BE2C (cell line): ENCODE data around the gene SDHA.
A peak's percentile ranks its signal among the peaks of the same experiment; 100 is the strongest.
"Not testable (repeated sequence)": the region's sequence is repeated elsewhere in the genome, so short reads cannot be mapped to it uniquely, and the experiment has no call there.

ENCODE experiments used
- DNase-seq: peaks from one replicate; pipeline ENCODE4 v3.0.0-alpha.2; 2020
- H3K27me3 ChIP-seq: fragments of 250-450 bp; sonication (Bioruptor Pico); 2 replicates; pipeline ENCODE4 v1.5.1; 2020; ENCODE audit warnings: mild to moderate bottlenecking
- H3K36me3 ChIP-seq: fragments of 250-450 bp; sonication (Bioruptor Pico); 2 replicates; pipeline ENCODE4 v1.5.1; 2020; ENCODE audit warnings: mild to moderate bottlenecking
- H3K4me1 ChIP-seq: fragments of 250-450 bp; sonication (Bioruptor Pico); 2 replicates; pipeline ENCODE4 v1.5.1; 2020
- H3K4me3 ChIP-seq: 2 replicates; pipeline ENCODE4 v1.5.1; 2011; ENCODE audit warnings: low read depth, low read length
- H3K9me3 ChIP-seq: fragments of 250-450 bp; sonication (Bioruptor Pico); 2 replicates; pipeline ENCODE4 v1.5.1; 2020
- TF ChIP-seq, protein P1 (sequence below): IDR thresholded peaks from 2 replicates; pipeline ENCODE4 v1.5.1; 2012; ENCODE audit warnings: mild to moderate bottlenecking, low read depth, low read length

Gene SDHA

GRCh38 chr5:270340-270739 is 52.2 kb downstream of the SDHA start:
- H3K27me3 ChIP-seq, result no peaks in the 10 kb centered on the region
- H3K4me3 ChIP-seq, result peak overlapping the region; percentile 81
- 0 out of 2 replicates have a peak, but pooled peaks cover 5% of the 10 kb centered on the region for H3K36me3 ChIP-seq
- TF ChIP-seq, protein P1, sequence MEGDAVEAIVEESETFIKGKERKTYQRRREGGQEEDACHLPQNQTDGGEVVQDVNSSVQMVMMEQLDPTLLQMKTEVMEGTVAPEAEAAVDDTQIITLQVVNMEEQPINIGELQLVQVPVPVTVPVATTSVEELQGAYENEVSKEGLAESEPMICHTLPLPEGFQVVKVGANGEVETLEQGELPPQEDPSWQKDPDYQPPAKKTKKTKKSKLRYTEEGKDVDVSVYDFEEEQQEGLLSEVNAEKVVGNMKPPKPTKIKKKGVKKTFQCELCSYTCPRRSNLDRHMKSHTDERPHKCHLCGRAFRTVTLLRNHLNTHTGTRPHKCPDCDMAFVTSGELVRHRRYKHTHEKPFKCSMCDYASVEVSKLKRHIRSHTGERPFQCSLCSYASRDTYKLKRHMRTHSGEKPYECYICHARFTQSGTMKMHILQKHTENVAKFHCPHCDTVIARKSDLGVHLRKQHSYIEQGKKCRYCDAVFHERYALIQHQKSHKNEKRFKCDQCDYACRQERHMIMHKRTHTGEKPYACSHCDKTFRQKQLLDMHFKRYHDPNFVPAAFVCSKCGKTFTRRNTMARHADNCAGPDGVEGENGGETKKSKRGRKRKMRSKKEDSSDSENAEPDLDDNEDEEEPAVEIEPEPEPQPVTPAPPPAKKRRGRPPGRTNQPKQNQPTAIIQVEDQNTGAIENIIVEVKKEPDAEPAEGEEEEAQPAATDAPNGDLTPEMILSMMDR, result no peak
- no peaks in the 10 kb centered on the region for H3K9me3 ChIP-seq
- H3K4me1 ChIP-seq, result no peaks in the 10 kb centered on the region
- DNase-seq, result no peak

DNA sequence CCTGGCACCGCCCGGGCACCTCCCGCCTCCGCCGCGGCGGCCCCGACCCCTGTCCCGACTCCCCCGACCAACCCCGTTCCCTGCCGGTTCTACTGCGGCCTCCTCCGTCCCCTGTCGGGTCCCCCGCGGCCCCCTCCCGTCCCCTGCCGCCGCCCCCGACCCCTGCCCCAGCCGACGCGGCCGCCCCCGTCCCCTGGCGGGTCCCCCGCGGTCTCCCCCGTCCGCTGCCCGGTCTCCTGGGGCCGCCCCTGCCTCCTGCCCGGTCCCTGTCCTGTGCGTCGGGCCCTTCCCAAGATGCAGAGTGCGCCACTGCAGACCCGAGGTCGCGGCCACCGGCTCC is 53.7 kb downstream of the SDHA start:
- H3K36me3 ChIP-seq, DNase-seq, H3K27me3 ChIP-seq, H3K4me1 ChIP-seq, H3K9me3 ChIP-seq: not testable (repeated sequence)
- H3K4me3 ChIP-seq, result peak overlapping the region; percentile 81

GRCh38 chr5:273091-273490 is 55.0 kb downstream of the SDHA start:
- H3K4me1 ChIP-seq, H3K36me3 ChIP-seq, DNase-seq, H3K27me3 ChIP-seq, H3K9me3 ChIP-seq: not testable (repeated sequence)
- H3K4me3 ChIP-seq, result peak overlapping the region; percentile 81

DNA sequence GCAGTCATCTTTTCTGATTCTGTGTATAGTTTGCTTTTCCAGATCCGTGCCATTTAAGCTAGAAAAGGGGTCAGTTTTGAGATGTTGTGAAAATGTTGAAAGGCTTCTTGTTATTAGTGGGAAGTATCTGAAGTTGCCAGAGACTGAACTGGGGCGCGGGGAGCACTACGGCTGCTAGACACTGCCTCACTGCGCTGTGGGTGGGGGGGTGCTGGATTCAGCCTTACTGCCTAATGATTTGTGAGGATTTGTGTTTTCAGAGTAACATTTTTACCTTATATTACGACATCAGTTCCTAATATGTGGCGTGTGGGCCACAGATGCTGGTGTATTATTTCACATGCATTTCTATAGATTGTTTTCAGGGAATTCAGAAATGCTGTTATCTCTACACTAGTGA is 55.4 kb downstream of the SDHA start:
- not testable (repeated sequence) for H3K4me1 ChIP-seq, H3K27me3 ChIP-seq, H3K36me3 ChIP-seq, H3K9me3 ChIP-seq, DNase-seq
- peak overlapping the region; percentile 81; the same call in 1 of the 2 replicates for H3K4me3 ChIP-seq

GRCh38 chr5:274346-274745 is 56.2 kb downstream of the SDHA start:
- not testable (repeated sequence) for H3K27me3 ChIP-seq, H3K4me1 ChIP-seq, H3K9me3 ChIP-seq, H3K4me3 ChIP-seq, DNase-seq, H3K36me3 ChIP-seq

- Histone ChIP-seq H3K4me3 (no peak overlapping the region), H3K27me3 (no peaks in the 10 kb centered on the region), H3K36me3 (peaks cover 8% of the 10 kb centered on the region; the same call in 1 of the 2 replicates), H3K4me1 (no peaks in the 10 kb centered on the region), H3K9me3 (no peaks in the 10 kb centered on the region)
- no peak for DNase-seq
- TF ChIP-seq, protein P1, result no peak
These were observed 60.5 kb downstream of the SDHA start for GRCh38 chr5:278646-279045.

- not testable (repeated sequence) for H3K4me1 ChIP-seq, H3K27me3 ChIP-seq, H3K4me3 ChIP-seq, DNase-seq, H3K9me3 ChIP-seq, H3K36me3 ChIP-seq
These were observed 61.0 kb downstream of the SDHA start for GRCh38 chr5:279051-279665.

GRCh38 chr5:285991-286557 is 68.0 kb downstream of the SDHA start:
- Histone ChIP-seq H3K4me1 (no peaks in the 10 kb centered on the region), H3K4me3 (no peak overlapping the region), H3K27me3 (no peaks in the 10 kb centered on the region), H3K9me3 (no peaks in the 10 kb centered on the region), H3K36me3 (peaks cover 10% of the 10 kb centered on the region; the same call in 1 of the 2 replicates)
- TF ChIP-seq, protein P1, result no peak
- no peak for DNase-seq

DNA sequence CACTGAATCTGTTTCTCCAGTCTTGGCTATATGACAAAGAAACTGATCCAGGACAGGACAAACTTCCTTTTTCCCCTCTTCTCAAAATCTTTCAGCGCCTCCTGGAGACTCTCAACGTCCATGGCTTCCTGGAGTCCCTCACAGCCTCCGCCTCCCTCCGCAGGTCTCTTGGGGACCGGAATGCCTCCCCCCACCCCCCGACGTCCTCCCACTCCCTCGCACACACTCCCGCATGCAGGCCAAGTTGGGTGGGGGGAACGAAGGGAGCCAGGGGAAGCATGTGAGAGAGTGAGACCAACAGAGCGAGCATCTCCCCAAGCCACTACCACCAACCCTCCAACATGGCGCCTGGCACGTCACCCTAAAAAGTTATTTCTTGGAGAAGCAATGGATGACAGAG is 72.1 kb downstream of the SDHA start:
- H3K36me3 ChIP-seq, result peaks cover 13% of the 10 kb centered on the region; the same call in 1 of the 2 replicates
- H3K9me3 ChIP-seq, H3K27me3 ChIP-seq, H3K4me1 ChIP-seq, DNase-seq, H3K4me3 ChIP-seq: not testable (repeated sequence)

- H3K4me1 ChIP-seq, H3K4me3 ChIP-seq, H3K36me3 ChIP-seq, H3K27me3 ChIP-seq, H3K9me3 ChIP-seq, DNase-seq: not testable (repeated sequence)
These were observed 73.2 kb downstream of the SDHA start for GRCh38 chr5:291345-291744.

- H3K27me3 ChIP-seq, H3K4me3 ChIP-seq, H3K9me3 ChIP-seq, H3K4me1 ChIP-seq, H3K36me3 ChIP-seq, DNase-seq: not testable (repeated sequence)
These were observed 76.7 kb downstream of the SDHA start for GRCh38 chr5:294788-295187.

GRCh38 chr5:296207-296606 is 78.1 kb downstream of the SDHA start:
- H3K4me1 ChIP-seq, DNase-seq, H3K36me3 ChIP-seq, H3K9me3 ChIP-seq, H3K4me3 ChIP-seq, H3K27me3 ChIP-seq: not testable (repeated sequence)

- not testable (repeated sequence) for H3K27me3 ChIP-seq, H3K36me3 ChIP-seq, H3K4me3 ChIP-seq, H3K9me3 ChIP-seq, DNase-seq, H3K4me1 ChIP-seq
These were observed 78.8 kb downstream of the SDHA start for GRCh38 chr5:296954-297353.
